Pancreas (tissue), 10 donors: ENCODE data around the gene HVCN1. TPM values are rescaled to one million over a fixed set of nuclear protein-coding genes. Genes with fewer than 3 reads are reported as not detected.

Experiments used
- ATAC-seq, 4 donors: fragments of 200-7000 bp; cut with Tn5 transposase; one replicate each; pipeline versions ENCODE4 v1.8.0 to v1.9.1; 2020; ENCODE audit warnings: mild to moderate bottlenecking in 4 of 4, moderate library complexity in 4 of 4
- DNase-seq, 6 donors: peaks; one replicate each; pipeline ENCODE4 v3.0.0-alpha.2; 2020
- FAIRE-seq: peaks from 2 replicates; lab custom pipeline; 2012; peaks lifted over from hg19 to GRCh38; lab: Jason Lieb, UNC
- H3K27ac ChIP-seq, 4 donors: fragments of 200-600 bp; sonication (generic); 1 replicate in 3 of 4; 2 replicates in 1 of 4; pipeline versions ENCODE4 v1.5.0 to v1.8.0; 2020
- H3K27me3 ChIP-seq, 4 donors: fragments of 200-600 bp; one replicate each; pipeline ENCODE4 v1.8.0; 2021
- H3K36me3 ChIP-seq, 3 donors: fragments of 200-600 bp; sonication (generic) in 1 of 3; one replicate each; pipeline versions ENCODE4 v1.5.0 to v1.8.0; 2020 to 2021
- H3K4me1 ChIP-seq, 3 donors: fragments of 200-600 bp; one replicate each; pipeline ENCODE4 v1.8.0; 2021
- H3K4me3 ChIP-seq, 4 donors: fragments of 200-600 bp; sonication (generic) in 2 of 4; one replicate each; pipeline versions ENCODE4 v1.5.0 to v1.8.0; 2020 to 2021
- H3K9me3 ChIP-seq, 4 donors: fragments of 200-600 bp; one replicate each; pipeline ENCODE4 v1.8.0; 2021
- WGBS, 2 donors: extraction: QIAGEN DNeasy Blood & Tissue Kit; methylation state at CpG; one replicate each; pipeline ENCODE4 v1.1.7; 2013; 5-methylcytosine and 5-hydroxymethylcytosine counted together
- intact Hi-C, 3 donors: fragments of 100-400 bp; cut with DNase I; formaldehyde crosslinking; loops; one replicate each; pipeline versions ENCODE4 v1.11.1 to v1.14.2; 2022
- polyA plus RNA-seq, 2 donors: library from polyadenylated mRNA; stranded (reverse); fragments of 200-250 nt; gene quantifications; one replicate each; pipeline ENCODE4 v1.2.3, GENCODE V29; 2013
- total RNA-seq, 6 donors: library from RNA; stranded (reverse); fragmentation: NEBNext Ultra II Directional in 4 of 6; extraction: Animal tissue kit (Norgen Biotek cat#: 25700) in 4 of 6; gene quantifications; one replicate each; pipeline versions ENCODE4 v1.2.1 to v1.2.4, GENCODE V29; 2021 to 2023
- TF ChIP-seq, protein P1 (sequence below), 4 donors: fragments of 200-600 bp; sonication (generic) in 3 of 4; IDR thresholded peaks; one replicate each; pipeline versions ENCODE4 v1.5.0 to v1.8.0; 2021; ENCODE audit warnings: antibody characterized with exemption in 4 of 4
- donor health status: healthy with polysubstance abuse.
- donor health status: DM: no; HTN: no; CAD: no; lungs with moderate emphysema.
- donor health status: DM: no; HTN: no; CAD: no.
- donor health status: control.
- donor health status: control.
- donor health status: Bipolar disorder and iron deficiency.
- donor health status: DM: yes; HTN: yes; CAD: no.
- donor health status: DM: no; HTN: no; CAD: no.
- donor health status: DM: no; HTN: no; CAD: no.
- donor health status: DM: yes; HTN: yes; CAD: no.

The HVCN1 gene
- total and polyA plus RNA-seq, 8 donors, result 0.42 to 5.2 (median 1.3) TPM

DNA sequence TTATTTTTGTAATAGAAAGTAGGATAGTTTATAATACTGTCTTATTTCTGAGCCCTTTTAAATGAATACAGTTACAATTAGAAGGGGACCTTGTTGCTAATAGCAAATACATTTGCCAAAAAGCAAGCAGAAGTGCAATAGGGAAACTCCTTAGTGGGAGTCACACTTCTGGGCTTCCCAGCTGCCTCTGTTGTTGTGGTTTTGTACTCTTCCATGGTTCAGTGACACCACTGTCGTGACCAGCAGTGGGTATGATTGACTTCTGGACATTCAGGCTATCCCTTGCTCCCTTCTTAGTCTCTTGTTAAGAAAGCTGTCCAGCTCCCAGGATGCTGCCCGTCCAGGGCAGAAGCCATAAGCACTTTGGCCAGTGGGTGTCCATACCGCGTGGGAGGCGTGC lies 52.4 kb downstream of the HVCN1 start:
- FAIRE-seq (no peak), ATAC-seq (no peak), DNase-seq (no peak)
- H3K9me3 ChIP-seq, result no peaks in the 10 kb centered on the region
- H3K27ac ChIP-seq, result no peak overlapping the region
- WGBS, 2 donors, result 95 to 98% methylated on average over 5 of the region's 5 CpGs
- intact Hi-C loops, result no loop called here
- H3K4me1 ChIP-seq, result no peaks in the 10 kb centered on the region
- H3K36me3 ChIP-seq, result no peaks in the 10 kb centered on the region
- no peak overlapping the region for H3K4me3 ChIP-seq
- TF ChIP-seq, protein P1, sequence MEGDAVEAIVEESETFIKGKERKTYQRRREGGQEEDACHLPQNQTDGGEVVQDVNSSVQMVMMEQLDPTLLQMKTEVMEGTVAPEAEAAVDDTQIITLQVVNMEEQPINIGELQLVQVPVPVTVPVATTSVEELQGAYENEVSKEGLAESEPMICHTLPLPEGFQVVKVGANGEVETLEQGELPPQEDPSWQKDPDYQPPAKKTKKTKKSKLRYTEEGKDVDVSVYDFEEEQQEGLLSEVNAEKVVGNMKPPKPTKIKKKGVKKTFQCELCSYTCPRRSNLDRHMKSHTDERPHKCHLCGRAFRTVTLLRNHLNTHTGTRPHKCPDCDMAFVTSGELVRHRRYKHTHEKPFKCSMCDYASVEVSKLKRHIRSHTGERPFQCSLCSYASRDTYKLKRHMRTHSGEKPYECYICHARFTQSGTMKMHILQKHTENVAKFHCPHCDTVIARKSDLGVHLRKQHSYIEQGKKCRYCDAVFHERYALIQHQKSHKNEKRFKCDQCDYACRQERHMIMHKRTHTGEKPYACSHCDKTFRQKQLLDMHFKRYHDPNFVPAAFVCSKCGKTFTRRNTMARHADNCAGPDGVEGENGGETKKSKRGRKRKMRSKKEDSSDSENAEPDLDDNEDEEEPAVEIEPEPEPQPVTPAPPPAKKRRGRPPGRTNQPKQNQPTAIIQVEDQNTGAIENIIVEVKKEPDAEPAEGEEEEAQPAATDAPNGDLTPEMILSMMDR (IDR thresholded peaks at IDR 0.05), result no peak
- no peaks in the 10 kb centered on the region for H3K27me3 ChIP-seq

DNA sequence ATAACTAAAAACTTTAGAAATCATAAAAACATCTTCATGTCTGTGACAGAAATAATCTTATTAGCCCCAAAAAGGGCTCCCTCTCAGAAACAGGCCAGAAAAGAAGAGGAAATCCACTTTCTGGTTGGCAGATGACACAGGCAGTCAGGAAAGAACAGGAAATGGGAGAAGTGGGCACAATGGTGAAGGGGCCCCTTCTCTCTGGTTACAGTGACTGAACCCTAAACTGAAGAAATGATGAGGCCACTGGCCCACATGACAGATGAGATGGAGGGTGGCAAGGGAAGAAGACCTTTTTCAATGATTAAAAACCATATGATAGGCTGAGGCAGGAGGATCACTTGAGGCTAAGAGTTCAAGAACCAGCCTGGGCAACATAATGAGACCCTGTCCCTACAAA lies 53.9 kb downstream of the HVCN1 start:
- Histone ChIP-seq H3K36me3 (no peaks in the 10 kb centered on the region), H3K4me1 (no peaks in the 10 kb centered on the region), H3K27me3 (no peaks in the 10 kb centered on the region), H3K27ac (no peak overlapping the region), H3K9me3 (no peaks in the 10 kb centered on the region), H3K4me3 (no peak overlapping the region)
- intact Hi-C loops, result no loop called here
- DNase-seq (no peak), ATAC-seq (no peak), FAIRE-seq (no peak)
- TF ChIP-seq, protein P1 (IDR thresholded peaks at IDR 0.05), result no peak

DNA sequence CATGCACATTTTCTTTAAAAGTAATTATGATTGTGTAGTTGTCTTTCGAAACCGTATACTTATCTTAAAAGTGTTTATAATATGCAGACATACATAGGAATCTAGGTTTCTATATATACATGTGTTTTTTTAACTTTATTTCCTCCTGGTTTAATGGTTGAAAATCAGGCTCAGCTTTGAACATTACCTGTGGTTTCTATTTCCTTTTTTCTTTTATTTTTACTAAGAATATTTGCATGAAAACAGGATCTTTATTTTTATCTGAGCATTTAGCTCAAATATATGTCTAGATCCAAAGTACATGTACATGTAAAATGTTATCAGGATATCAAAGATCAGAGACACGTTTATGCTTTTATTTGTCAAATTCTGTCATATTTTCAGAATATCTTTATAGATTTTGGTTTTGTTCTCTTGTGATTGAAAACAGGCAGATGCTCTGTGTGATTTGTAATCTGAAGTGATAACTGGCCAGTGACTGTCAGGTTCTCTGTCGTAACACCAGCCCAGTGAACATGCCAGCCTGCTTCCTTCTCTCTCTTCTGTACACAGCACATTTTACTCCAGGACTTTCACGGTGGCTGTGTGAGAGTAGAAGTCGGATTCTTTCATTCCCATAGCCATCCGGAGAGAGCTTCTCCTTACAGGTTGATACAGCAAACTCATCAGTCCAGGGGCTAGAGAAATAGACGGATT lies 61.3 kb downstream of the HVCN1 start:
- no peak for FAIRE-seq
- no peaks in the 10 kb centered on the region for H3K27me3 ChIP-seq
- H3K27ac ChIP-seq, result no peak overlapping the region
- no peak overlapping the region for H3K4me3 ChIP-seq
- WGBS, 2 donors, result 78 to 88% methylated on average over 8 of the region's 8 CpGs
- TF ChIP-seq, protein P1 (IDR thresholded peaks at IDR 0.05), result no peak
- no peaks in the 10 kb centered on the region for H3K4me1 ChIP-seq
- H3K9me3 ChIP-seq, result no peaks in the 10 kb centered on the region
- DNase-seq, result no peak
- intact Hi-C loops, result no loop called here
- no peak for ATAC-seq
- H3K36me3 ChIP-seq, result peaks cover 0 to 7% (median 0%) of the 10 kb centered on the region in 3 donors

DNA sequence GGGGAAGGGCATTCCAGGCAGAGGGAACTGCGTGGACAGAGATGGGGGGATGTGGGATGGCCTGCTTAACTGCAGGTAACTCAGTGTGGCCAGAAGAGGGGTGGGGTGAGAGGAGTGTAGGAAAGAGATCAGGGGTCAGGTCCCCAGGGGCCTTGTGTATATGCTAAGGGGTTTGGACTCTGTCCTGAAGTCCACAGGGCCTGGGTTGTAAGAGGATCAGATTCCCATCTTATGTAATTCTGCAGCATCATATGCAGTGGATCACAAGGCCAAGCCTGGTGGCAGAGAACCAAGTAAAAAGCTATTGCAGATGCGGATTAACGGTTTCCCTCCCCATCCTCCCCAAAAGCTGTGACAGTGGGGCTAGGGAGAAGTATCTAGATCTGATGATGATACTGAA lies 66.3 kb downstream of the HVCN1 start:
- Histone ChIP-seq H3K9me3 (no peaks in the 10 kb centered on the region), H3K36me3 (no peaks in the 10 kb centered on the region), H3K27me3 (no peaks in the 10 kb centered on the region), H3K4me1 (no peaks in the 10 kb centered on the region), H3K4me3 (no peak overlapping the region), H3K27ac (no peak overlapping the region)
- 86 to 100% methylated on average over 3 of the region's 3 CpGs for WGBS, 2 donors
- FAIRE-seq (no peak), ATAC-seq (no peak), DNase-seq (no peak)
- intact Hi-C loops, result no loop called here
- TF ChIP-seq, protein P1 (IDR thresholded peaks at IDR 0.05), result no peak

DNA sequence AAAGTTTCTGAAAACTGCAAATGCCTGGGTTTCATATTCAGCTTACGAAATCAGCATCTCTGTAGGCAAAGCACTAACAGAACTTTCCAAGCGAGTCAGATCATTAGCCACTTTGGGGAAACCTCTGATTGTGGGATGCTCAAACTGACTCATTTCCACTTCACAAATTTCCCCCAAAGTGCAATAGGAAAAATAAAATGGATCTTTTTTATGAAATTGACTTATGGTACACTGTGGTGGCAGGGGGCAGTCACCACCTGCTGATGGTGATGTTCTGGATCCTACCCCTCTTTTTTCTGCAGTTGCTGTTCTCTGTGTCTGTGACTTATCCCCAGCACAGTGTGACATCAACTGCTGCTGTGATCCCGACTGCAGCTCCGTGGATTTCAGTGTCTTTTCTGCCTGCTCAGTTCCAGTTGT lies 69.4 kb downstream of the HVCN1 start:
- peaks cover 0 to 4% (median 0%) of the 10 kb centered on the region in 3 donors for H3K4me1 ChIP-seq
- TF ChIP-seq, protein P1 (IDR thresholded peaks at IDR 0.05), result no peak
- ATAC-seq (no peak), DNase-seq (no peak), FAIRE-seq (no peak)
- H3K4me3 ChIP-seq, result no peak overlapping the region
- H3K27me3 ChIP-seq, result no peaks in the 10 kb centered on the region
- no peaks in the 10 kb centered on the region for H3K9me3 ChIP-seq
- no peaks in the 10 kb centered on the region for H3K36me3 ChIP-seq
- no peak overlapping the region for H3K27ac ChIP-seq
- 79 to 86% methylated on average over 4 of the region's 4 CpGs for WGBS, 2 donors
- intact Hi-C loops, result no loop called here
